B cell (primary cell): Measurements from ENCODE around the gene LRIG1. TPM values are rescaled to one million over a fixed set of nuclear protein-coding genes. Genes with fewer than 3 reads are reported as not detected.

Source experiments
- ATAC-seq: fragments of 200-7000 bp; cut with Tn5 transposase; one replicate; pipeline ENCODE4 v1.10.0; 2021; ENCODE audit warnings: low read depth, mild to moderate bottlenecking, moderate number of reproducible peaks, moderate library complexity
- CTCF ChIA-PET: fragments of 350-600 bp; sonication (Branson Sonifier 250); formaldehyde crosslinking; loops from one replicate; lab custom pipeline; 2021; ENCODE audit warnings: antibody characterized with exemption, inconsistent platforms; lab: Charles Lee
- POLR2A ChIA-PET: fragments of 350-600 bp; sonication (Branson Sonifier 250); formaldehyde crosslinking; loops from one replicate; lab custom pipeline; 2021; ENCODE audit warnings: antibody characterized with exemption; lab: Charles Lee
- DNase-seq: peaks from one replicate; pipeline ENCODE4 v3.0.0; 2013
- H2AFZ ChIP-seq: 2 replicates; pipeline ENCODE4 v1.6.1; 2012; ENCODE audit warnings: mild to moderate bottlenecking, low read depth, low read length; ENCODE audit not compliant: insufficient read depth, poor library complexity, severe bottlenecking
- H3K27ac ChIP-seq, 2 donors: 1 replicate in 1 of 2; 2 replicates in 1 of 2; pipeline ENCODE4 v1.5.1; 2012 to 2013; ENCODE audit warnings: low read length in 2 of 2, mild to moderate bottlenecking in 2 of 2, moderate library complexity in 1 of 2
- H3K27me3 ChIP-seq, 4 experiments: fragments of 200-600 bp in 1 of 4; sonication (generic) in 1 of 4; replicated peaks in 1 of 4; 1 replicate in 2 of 4; 2 replicates in 2 of 4; pipeline versions ENCODE4 v1.6.1 to v1.7.0; 2013 to 2016; ENCODE audit warnings: low read length in 3 of 4, mild to moderate bottlenecking in 2 of 4, mixed read lengths in 1 of 4, moderate library complexity in 1 of 4; ENCODE audit not compliant: insufficient read depth in 4 of 4, control insufficient read depth in 3 of 4; ENCODE audit errors: control extremely low read depth in 1 of 4
- H3K36me3 ChIP-seq, 2 experiments: replicated peaks in 1 of 2; 1 replicate in 1 of 2; 2 replicates in 1 of 2; pipeline versions ENCODE4 v1.6.1 to v1.7.1; 2013; ENCODE audit warnings: low read length in 1 of 2; ENCODE audit not compliant: insufficient read depth in 2 of 2, control insufficient read depth in 1 of 2; ENCODE audit errors: control extremely low read depth in 1 of 2, extremely low read depth in 1 of 2
- H3K4me1 ChIP-seq, 2 donors: fragments of 200-600 bp in 1 of 2; sonication (generic) in 1 of 2; 1 replicate in 1 of 2; 2 replicates in 1 of 2; pipeline versions ENCODE4 v1.5.1 to v1.6.1; 2013 to 2017; ENCODE audit warnings: low read length in 2 of 2; ENCODE audit not compliant: control insufficient read depth in 2 of 2, insufficient read depth in 2 of 2
- H3K4me2 ChIP-seq: replicated peaks from 2 replicates; pipeline ENCODE3; 2012; ENCODE audit warnings: mild to moderate bottlenecking, low read depth, low read length; ENCODE audit not compliant: poor library complexity, severe bottlenecking
- H3K4me3 ChIP-seq, 5 experiments: fragments of 200-600 bp in 1 of 5; sonication (generic) in 1 of 5; 1 replicate in 3 of 5; 2 replicates in 2 of 5; pipeline versions ENCODE4 v1.5.1 to v1.7.0; 2011 to 2016; ENCODE audit warnings: low read length in 4 of 5, mild to moderate bottlenecking in 4 of 5, low read depth in 2 of 5, control low read depth in 1 of 5, moderate library complexity in 1 of 5; ENCODE audit not compliant: insufficient read depth in 1 of 5; ENCODE audit errors: control extremely low read depth in 1 of 5, extremely low read depth in 1 of 5
- H3K79me2 ChIP-seq: fragments of 200-600 bp; sonication (generic); one replicate; pipeline ENCODE4 v1.6.0; 2016; ENCODE audit warnings: low read length; ENCODE audit not compliant: control insufficient read depth, insufficient read depth
- H3K9ac ChIP-seq: fragments of 200-600 bp; sonication (generic); 2 replicates; pipeline ENCODE4 v1.6.1; 2017; ENCODE audit warnings: mild to moderate bottlenecking, low read length, moderate library complexity
- H3K9me3 ChIP-seq, 3 donors: one replicate each; pipeline versions ENCODE4 v1.6.1 to v1.7.1; 2013; ENCODE audit warnings: low read length in 2 of 3; ENCODE audit not compliant: control insufficient read depth in 2 of 3, insufficient read depth in 1 of 3; ENCODE audit errors: control extremely low read depth in 1 of 3
- H4K20me1 ChIP-seq: 2 replicates; pipeline ENCODE4 v1.6.0; 2012; ENCODE audit warnings: mild to moderate bottlenecking, low read length; ENCODE audit not compliant: insufficient read depth, control insufficient read depth, poor library complexity, severe bottlenecking
- H3K27ac Mint-ChIP-seq: one replicate; pipeline ENCODE4 v1.8.0; 2021; ENCODE audit warnings: mixed read lengths
- H3K27me3 Mint-ChIP-seq: one replicate; pipeline ENCODE4 v1.8.0; 2021; ENCODE audit warnings: mixed read lengths
- H3K4me1 Mint-ChIP-seq: one replicate; pipeline ENCODE4 v1.8.0; 2021; ENCODE audit warnings: mixed read lengths
- H3K4me3 Mint-ChIP-seq: one replicate; pipeline ENCODE4 v1.8.0; 2021; ENCODE audit warnings: mixed read lengths
- H3K9me3 Mint-ChIP-seq: one replicate; pipeline ENCODE4 v1.8.0; 2022; ENCODE audit warnings: mixed read lengths; ENCODE audit not compliant: insufficient read depth
- EZH2 ChIP-seq: IDR thresholded peaks from 2 replicates; pipeline ENCODE4 v1.6.1; 2012; ENCODE audit warnings: borderline replicate concordance, low read depth, mild to moderate bottlenecking, moderate library complexity, low read length; ENCODE audit not compliant: insufficient read depth, poor library complexity, severe bottlenecking
- WGBS: methylation state at CpG from one replicate; pipeline ENCODE4 v1.1.5; 2013; ENCODE audit warnings: missing lambda C conversion rate; ENCODE audit not compliant: insufficient coverage; 5-methylcytosine and 5-hydroxymethylcytosine counted together
- intact Hi-C: fragments of 100-400 bp; cut with micrococcal nuclease; formaldehyde crosslinking; loops from one replicate; pipeline ENCODE4 v1.10.0; 2022
- polyA plus RNA-seq: library from polyadenylated mRNA; depleted of rRNA; stranded (reverse); fragments of >200 nt; gene quantifications from 2 replicates; pipeline ENCODE4 v1.2.3, GENCODE V29; 2012
- total RNA-seq, 2 donors: library from RNA; stranded (reverse); fragments of 120-200 nt in 1 of 2; gene quantifications; 1 replicate in 1 of 2; 2 replicates in 1 of 2; pipeline versions ENCODE4 v1.2.3 to v1.2.4, GENCODE V29; 2013 to 2022
- TF ChIP-seq, protein P1 (sequence below): fragments of 200-600 bp; IDR thresholded peaks from one replicate; pipeline ENCODE4 v1.8.0; 2022; ENCODE audit warnings: antibody characterized with exemption, mild to moderate bottlenecking

LRIG1 gene
- total and polyA plus RNA-seq, 2 donors (not counting 1 experiment from before 2014, with no cell fraction given) = 9.2 to 12.4 TPM

DNA sequence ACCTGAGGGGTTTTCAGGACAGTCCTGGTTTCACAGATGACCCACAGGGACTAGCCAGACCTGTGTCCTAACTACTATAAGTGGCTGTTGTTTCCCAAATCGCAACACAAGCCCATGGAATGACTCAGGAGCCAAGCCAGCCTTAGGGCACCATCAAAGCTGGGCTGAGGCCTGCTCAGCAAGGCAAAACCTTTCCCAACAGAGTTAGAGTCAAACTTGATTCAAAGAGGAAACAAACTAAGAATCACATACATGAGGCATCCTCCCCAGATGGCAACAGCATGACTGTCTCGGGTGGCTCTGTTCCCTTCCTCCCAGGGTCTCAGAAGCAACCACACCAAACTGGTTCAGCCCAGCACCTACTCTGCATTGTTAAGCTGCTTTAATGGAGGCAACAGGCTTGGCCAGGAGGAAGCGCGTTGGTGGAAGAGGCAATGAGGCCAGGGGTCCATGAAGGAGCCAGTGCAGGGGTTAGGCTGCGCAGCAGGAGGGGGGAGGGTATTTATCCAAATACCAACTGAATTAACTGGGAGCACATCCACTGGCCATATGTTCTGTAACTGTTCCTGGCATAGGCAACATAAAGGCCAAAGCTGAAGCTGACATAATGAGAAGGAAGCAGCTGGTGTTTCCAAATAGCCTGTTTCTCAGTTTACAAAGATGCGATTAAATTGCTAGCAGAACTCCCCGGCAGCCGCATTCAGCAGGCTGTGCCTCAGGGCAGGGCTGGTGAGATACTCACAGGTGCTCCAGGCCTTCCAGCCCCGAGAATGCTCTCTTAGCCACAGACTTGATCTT, 102.4 kb downstream of the LRIG1 start:
- Histone ChIP-seq H3K9ac (no peak overlapping the region), H3K4me2 (no peak overlapping the region), H3K9me3 (no peaks in the 10 kb centered on the region), H3K4me1 (peaks cover 9 to 14% of the 10 kb centered on the region in 2 donors), H2AFZ (no peak overlapping the region), H4K20me1 (no peaks in the 10 kb centered on the region), H3K4me3 (no peak overlapping the region), H3K79me2 (no peaks in the 10 kb centered on the region), H3K27me3 (no peaks in the 10 kb centered on the region), H3K27ac (no peak overlapping the region), H3K36me3 (no peaks in the 10 kb centered on the region)
- ChIA-PET POLR2A (no interaction called here), CTCF (no interaction called here)
- Mint-ChIP-seq H3K4me3 (no peak overlapping the region), H3K27me3 (no peaks in the 10 kb centered on the region), H3K4me1 (peaks cover 15% of the 10 kb centered on the region), H3K9me3 (no peaks in the 10 kb centered on the region), H3K27ac (no peak overlapping the region)
- 99% methylated on average over 7 of the region's 9 CpGs for WGBS
- DNase-seq (no peak), ATAC-seq (no peak)
- TF ChIP-seq, protein P1, sequence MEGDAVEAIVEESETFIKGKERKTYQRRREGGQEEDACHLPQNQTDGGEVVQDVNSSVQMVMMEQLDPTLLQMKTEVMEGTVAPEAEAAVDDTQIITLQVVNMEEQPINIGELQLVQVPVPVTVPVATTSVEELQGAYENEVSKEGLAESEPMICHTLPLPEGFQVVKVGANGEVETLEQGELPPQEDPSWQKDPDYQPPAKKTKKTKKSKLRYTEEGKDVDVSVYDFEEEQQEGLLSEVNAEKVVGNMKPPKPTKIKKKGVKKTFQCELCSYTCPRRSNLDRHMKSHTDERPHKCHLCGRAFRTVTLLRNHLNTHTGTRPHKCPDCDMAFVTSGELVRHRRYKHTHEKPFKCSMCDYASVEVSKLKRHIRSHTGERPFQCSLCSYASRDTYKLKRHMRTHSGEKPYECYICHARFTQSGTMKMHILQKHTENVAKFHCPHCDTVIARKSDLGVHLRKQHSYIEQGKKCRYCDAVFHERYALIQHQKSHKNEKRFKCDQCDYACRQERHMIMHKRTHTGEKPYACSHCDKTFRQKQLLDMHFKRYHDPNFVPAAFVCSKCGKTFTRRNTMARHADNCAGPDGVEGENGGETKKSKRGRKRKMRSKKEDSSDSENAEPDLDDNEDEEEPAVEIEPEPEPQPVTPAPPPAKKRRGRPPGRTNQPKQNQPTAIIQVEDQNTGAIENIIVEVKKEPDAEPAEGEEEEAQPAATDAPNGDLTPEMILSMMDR = no peak
- TF ChIP-seq EZH2 = no peak
- intact Hi-C loops = no loop called here

DNA sequence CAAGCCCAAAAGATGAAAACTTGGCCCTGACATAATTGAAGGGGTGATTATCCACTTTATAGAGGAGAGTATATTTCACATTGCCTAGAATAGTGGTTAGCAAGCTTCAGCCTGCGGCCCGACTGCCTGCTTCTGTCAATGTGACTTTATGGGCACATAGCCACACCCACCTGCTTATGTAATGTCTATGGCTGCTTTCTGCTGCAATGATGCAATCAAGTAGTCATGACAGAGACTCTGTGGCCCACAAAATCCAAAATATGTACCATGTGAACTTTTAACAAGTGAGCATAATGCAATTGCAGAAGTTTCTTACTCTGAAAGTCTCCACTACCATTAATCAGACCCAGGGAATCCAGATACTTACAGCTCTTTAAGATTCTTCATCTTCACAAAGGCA, 103.1 kb downstream of the LRIG1 start:
- Mint-ChIP-seq H3K27ac (no peak overlapping the region), H3K27me3 (no peaks in the 10 kb centered on the region), H3K4me1 (peaks cover 22% of the 10 kb centered on the region), H3K9me3 (no peaks in the 10 kb centered on the region), H3K4me3 (no peak overlapping the region)
- Histone ChIP-seq H3K4me1 (peaks cover 16 to 21% of the 10 kb centered on the region in 2 donors), H3K79me2 (peaks cover 4% of the 10 kb centered on the region), H2AFZ (no peak overlapping the region), H3K9me3 (no peaks in the 10 kb centered on the region), H3K4me2 (no peak overlapping the region), H3K27ac (no peak overlapping the region), H3K9ac (no peak overlapping the region), H3K4me3 (no peak overlapping the region), H3K27me3 (no peaks in the 10 kb centered on the region), H3K36me3 (peaks cover 0 to 1% of the 10 kb centered on the region in 2 experiments), H4K20me1 (no peaks in the 10 kb centered on the region)
- no peak for TF ChIP-seq EZH2
- TF ChIP-seq, protein P1 = no peak
- no peak for ATAC-seq
- no peak for DNase-seq
- ChIA-PET CTCF (interaction anchor here (1.3 kb wide), 1 partner anchor 10 kb away, joined by 6 read pairs; no protein-coding TSS in a partner anchor), POLR2A (interaction anchor here (0.7 kb wide), 1 partner anchor 80 kb away, joined by 7 read pairs; no protein-coding TSS in a partner anchor)
- WGBS = 100% methylated on average over 2 of the region's 2 CpGs
- intact Hi-C loops = no loop called here
